A673 (cell line): ENCODE data around the gene PGAP6. TPM values are rescaled to one million over a fixed set of nuclear protein-coding genes. Genes with fewer than 3 reads are reported as not detected.

Source experiments
- BruUV-seq: library from RNA; stranded (reverse); fragments of 400-500 nt; replicated peaks from 2 replicates; lab custom pipeline; 2021; lab: Mats Ljungman, UMichigan
- CTCF ChIA-PET: fragments of 300-600 bp; sonication (Branson Sonifier 250); formaldehyde crosslinking; loops from one replicate; lab custom pipeline; 2022; ENCODE audit warnings: antibody characterized with exemption; lab: Charles Lee
- POLR2A ChIA-PET: fragments of 300-600 bp; sonication (Branson Sonifier 250); formaldehyde crosslinking; loops from one replicate; lab custom pipeline; 2022; ENCODE audit warnings: antibody characterized with exemption; ENCODE audit not compliant: low non-redundant PET; lab: Charles Lee
- DNase-seq: peaks from one replicate; pipeline ENCODE4 v3.0.0-alpha.2; 2015; ENCODE audit warnings: low spot score
- H3K27ac ChIP-seq: fragments of 200-600 bp; sonication (generic); 2 replicates; pipeline ENCODE4 v1.5.1; 2016; ENCODE audit warnings: mixed run types, low read depth, mild to moderate bottlenecking, mixed read lengths, antibody characterized with exemption, low read length; ENCODE audit not compliant: poor library complexity, severe bottlenecking
- H3K27me3 ChIP-seq: fragments of 200-600 bp; sonication (generic); replicated peaks from 2 replicates; pipeline ENCODE4 v1.6.1; 2017; ENCODE audit warnings: mixed run types, low read depth, mild to moderate bottlenecking, mixed read lengths, antibody characterized with exemption, low read length; ENCODE audit not compliant: insufficient read depth, poor library complexity
- H3K36me3 ChIP-seq: fragments of 200-600 bp; sonication (generic); 2 replicates; pipeline ENCODE4 v1.6.1; 2016; ENCODE audit warnings: mixed run types, mild to moderate bottlenecking, mixed read lengths, antibody characterized with exemption, low read length; ENCODE audit not compliant: insufficient read depth, poor library complexity, severe bottlenecking
- H3K4me1 ChIP-seq: fragments of 200-600 bp; sonication (generic); 2 replicates; pipeline ENCODE4 v1.6.1; 2017; ENCODE audit warnings: mixed run types, mild to moderate bottlenecking, mixed read lengths, antibody characterized with exemption, low read length; ENCODE audit not compliant: insufficient read depth, poor library complexity, severe bottlenecking
- H3K4me3 ChIP-seq: fragments of 200-600 bp; sonication (generic); 2 replicates; pipeline ENCODE4 v1.5.1; 2016; ENCODE audit warnings: low read depth, mixed run types, mild to moderate bottlenecking, mixed read lengths, low read length; ENCODE audit not compliant: poor library complexity, severe bottlenecking
- H3K9me3 ChIP-seq: fragments of 200-600 bp; sonication (generic); 2 replicates; pipeline ENCODE4 v1.6.1; 2016; ENCODE audit warnings: mixed run types, low read depth, mild to moderate bottlenecking, mixed read lengths, antibody characterized with exemption, low read length; ENCODE audit not compliant: poor library complexity, severe bottlenecking
- EZH2 ChIP-seq: fragments of 200-600 bp; sonication (generic); IDR thresholded peaks from 2 replicates; pipeline ENCODE4 v1.6.1; 2017; ENCODE audit warnings: borderline replicate concordance, low read depth, mild to moderate bottlenecking, mixed read lengths, antibody characterized with exemption, low read length; ENCODE audit not compliant: poor library complexity, severe bottlenecking
- intact Hi-C: fragments of 100-400 bp; cut with micrococcal nuclease; formaldehyde crosslinking; loops from one replicate; pipeline ENCODE4 v1.10.0; 2022; ENCODE audit not compliant: unreplicated experiment
- total RNA-seq: library from RNA; stranded (reverse); gene quantifications from 2 replicates; pipeline ENCODE4 v1.2.3, GENCODE V29; 2021
- TF ChIP-seq, protein P1 (sequence below): fragments of 300-800, 200-600 bp; sonication (generic); conservative IDR thresholded peaks from 2 replicates; pipeline ENCODE4 v1.5.1; 2017; ENCODE audit warnings: low read depth, mild to moderate bottlenecking, antibody characterized with exemption, low read length, moderate library complexity, mixed read lengths

Gene PGAP6
- total RNA-seq, 1 experiment from 2014 or later = 38.7 TPM

DNA sequence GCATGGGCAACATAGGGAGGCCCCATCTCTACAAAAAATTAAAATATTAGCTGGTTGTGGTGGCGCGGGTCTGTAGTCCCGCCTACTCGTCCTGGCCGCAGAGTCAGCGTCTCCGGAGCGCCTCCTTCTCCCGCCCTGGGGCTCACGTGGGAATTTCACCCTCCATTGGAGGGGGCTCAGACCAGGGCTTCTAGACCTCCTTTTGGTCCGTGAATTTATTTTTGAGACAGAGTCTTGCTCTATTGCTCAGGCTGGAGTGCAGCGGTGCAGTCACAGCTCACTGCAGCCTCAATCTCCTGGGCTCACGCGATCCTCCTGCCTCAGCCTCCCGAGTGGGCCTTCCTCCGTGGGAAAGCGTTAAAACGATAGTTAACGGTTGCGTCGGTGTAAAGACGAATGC, 14.8 kb upstream of the PGAP6 start:
- ChIA-PET CTCF (no interaction called here), POLR2A (interaction anchor here (0.6 kb wide), 1 partner anchor 238 kb away, joined by 3 read pairs; no protein-coding TSS in a partner anchor)
- Histone ChIP-seq H3K4me1 (peaks cover 17% of the 10 kb centered on the region), H3K36me3 (peaks cover 21% of the 10 kb centered on the region), H3K4me3 (peak overlapping the region; percentile 69), H3K27ac (peak overlapping the region; percentile 18), H3K27me3 (no peaks in the 10 kb centered on the region), H3K9me3 (no peaks in the 10 kb centered on the region)
- peak; percentile 77 for DNase-seq
- no peak for TF ChIP-seq EZH2
- TF ChIP-seq, protein P1, sequence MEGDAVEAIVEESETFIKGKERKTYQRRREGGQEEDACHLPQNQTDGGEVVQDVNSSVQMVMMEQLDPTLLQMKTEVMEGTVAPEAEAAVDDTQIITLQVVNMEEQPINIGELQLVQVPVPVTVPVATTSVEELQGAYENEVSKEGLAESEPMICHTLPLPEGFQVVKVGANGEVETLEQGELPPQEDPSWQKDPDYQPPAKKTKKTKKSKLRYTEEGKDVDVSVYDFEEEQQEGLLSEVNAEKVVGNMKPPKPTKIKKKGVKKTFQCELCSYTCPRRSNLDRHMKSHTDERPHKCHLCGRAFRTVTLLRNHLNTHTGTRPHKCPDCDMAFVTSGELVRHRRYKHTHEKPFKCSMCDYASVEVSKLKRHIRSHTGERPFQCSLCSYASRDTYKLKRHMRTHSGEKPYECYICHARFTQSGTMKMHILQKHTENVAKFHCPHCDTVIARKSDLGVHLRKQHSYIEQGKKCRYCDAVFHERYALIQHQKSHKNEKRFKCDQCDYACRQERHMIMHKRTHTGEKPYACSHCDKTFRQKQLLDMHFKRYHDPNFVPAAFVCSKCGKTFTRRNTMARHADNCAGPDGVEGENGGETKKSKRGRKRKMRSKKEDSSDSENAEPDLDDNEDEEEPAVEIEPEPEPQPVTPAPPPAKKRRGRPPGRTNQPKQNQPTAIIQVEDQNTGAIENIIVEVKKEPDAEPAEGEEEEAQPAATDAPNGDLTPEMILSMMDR = no peak
- intact Hi-C loops = no loop called here
- no TSS peak for BruUV-seq

DNA sequence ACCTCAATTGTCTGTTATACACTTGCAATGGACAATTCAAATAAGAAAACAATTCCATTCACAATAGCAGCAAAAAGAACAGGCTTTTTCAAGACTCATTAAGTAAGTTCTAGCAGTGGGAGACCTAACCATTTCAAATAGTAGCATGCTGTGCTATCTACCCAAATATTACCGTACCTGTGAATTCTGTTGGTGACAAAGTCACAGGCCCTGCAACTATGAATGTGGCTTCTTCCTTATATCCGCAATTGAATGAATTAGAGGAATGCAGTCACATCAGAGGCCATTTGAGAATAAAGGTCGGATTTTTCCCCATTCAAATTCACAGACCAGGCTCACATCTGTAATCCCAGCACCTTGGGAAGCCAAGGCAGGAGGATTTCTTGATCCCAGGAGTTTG, 14.4 kb upstream of the PGAP6 start:
- intact Hi-C loops = no loop called here
- DNase-seq = no peak
- H3K36me3 ChIP-seq = peaks cover 21% of the 10 kb centered on the region
- CTCF ChIA-PET = no interaction called here
- H3K4me1 ChIP-seq = peaks cover 17% of the 10 kb centered on the region
- POLR2A ChIA-PET = no interaction called here
- peak overlapping the region; percentile 18 for H3K27ac ChIP-seq
- no TSS peak for BruUV-seq
- TF ChIP-seq, protein P1 = no peak
- TF ChIP-seq EZH2 = no peak
- H3K27me3 ChIP-seq = no peaks in the 10 kb centered on the region
- no peaks in the 10 kb centered on the region for H3K9me3 ChIP-seq
- H3K4me3 ChIP-seq = peak overlapping the region; percentile 69

DNA sequence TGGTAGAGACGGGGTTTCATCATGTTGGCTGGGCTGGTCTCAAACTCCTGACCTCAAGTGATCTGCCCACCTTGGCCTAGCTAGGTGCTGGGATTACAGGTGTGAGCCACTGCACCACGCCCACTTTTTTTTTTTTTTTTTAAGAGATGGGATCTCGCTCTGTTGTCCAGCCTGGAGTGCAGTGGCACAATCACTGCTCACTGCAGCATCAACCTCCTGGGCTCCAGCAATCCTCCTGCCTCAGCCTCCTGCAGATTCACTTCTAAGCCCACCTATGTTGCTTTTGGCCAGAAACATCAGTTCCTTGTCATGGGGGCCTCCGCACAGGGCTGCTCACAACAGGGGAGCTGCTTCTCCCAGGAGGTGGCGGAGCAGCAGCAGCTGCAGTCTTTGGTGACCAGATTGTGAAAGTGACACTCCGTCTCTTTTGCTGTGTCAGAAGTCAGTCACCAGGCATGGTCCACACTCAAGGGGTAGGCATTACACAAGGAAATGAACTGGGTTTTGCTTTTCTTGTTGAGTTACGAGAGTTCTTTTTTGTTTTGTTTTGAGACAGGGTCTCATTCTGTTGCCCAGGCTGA, 10.8 kb upstream of the PGAP6 start:
- ChIA-PET POLR2A (no interaction called here), CTCF (interaction anchor here (0.6 to 1.0 kb wide), 4 partner anchors 95 to 320 kb away, joined by 3 to 9 read pairs (median 6); no protein-coding TSS in a partner anchor)
- TF ChIP-seq EZH2 = no peak
- Histone ChIP-seq H3K27me3 (no peaks in the 10 kb centered on the region), H3K4me3 (no peak overlapping the region), H3K36me3 (no peaks in the 10 kb centered on the region), H3K27ac (no peak overlapping the region), H3K9me3 (no peaks in the 10 kb centered on the region), H3K4me1 (no peaks in the 10 kb centered on the region)
- no TSS peak for BruUV-seq
- DNase-seq = no peak
- intact Hi-C loops = loop anchor here (5.0 kb wide), 1 partner anchor 295 kb away; no protein-coding TSS in a partner anchor

DNA sequence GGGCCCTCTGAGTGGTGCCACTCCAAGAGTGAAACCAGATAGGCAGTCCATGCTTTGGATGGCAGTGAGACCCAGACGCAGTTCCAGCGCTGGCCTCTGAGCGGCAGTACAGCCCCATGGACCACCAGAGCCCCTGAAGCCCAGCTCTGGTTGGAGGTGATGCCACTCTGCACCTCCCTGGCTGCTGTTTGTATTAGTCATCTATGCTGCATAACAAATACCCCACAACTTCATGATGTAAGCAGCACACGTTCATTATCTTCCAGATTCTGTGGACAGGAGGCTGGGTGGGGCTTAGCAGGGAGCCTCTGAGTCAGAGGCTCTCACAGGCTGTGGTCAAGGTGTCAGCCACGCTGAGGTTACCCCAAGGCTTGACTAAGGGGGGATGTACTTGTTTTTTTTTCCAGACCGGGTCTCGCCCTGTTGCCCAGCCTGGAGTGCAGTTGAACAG, 10.1 kb upstream of the PGAP6 start:
- Histone ChIP-seq H3K4me3 (no peak overlapping the region), H3K27ac (no peak overlapping the region), H3K4me1 (no peaks in the 10 kb centered on the region), H3K27me3 (no peaks in the 10 kb centered on the region), H3K36me3 (no peaks in the 10 kb centered on the region), H3K9me3 (no peaks in the 10 kb centered on the region)
- POLR2A ChIA-PET = no interaction called here
- peak; percentile 84 for DNase-seq
- TF ChIP-seq, protein P1 = peak; percentile 94
- no peak for TF ChIP-seq EZH2
- intact Hi-C loops = loop anchor here (5.0 kb wide), 1 partner anchor 295 kb away; no protein-coding TSS in a partner anchor
- BruUV-seq = no TSS peak
- CTCF ChIA-PET = interaction anchor here (0.6 to 1.0 kb wide), 3 partner anchors 96 to 320 kb away, joined by 3 to 7 read pairs (median 6); no protein-coding TSS in a partner anchor
